H1 (cell line): ENCODE results near the gene MCF2L2.

Experiments used
- CTCF ChIP-seq, 3 experiments: IDR thresholded peaks; 1 replicate in 2 of 3; 2 replicates in 1 of 3; pipeline versions ENCODE4 v1.5.1 to v1.6.1; 2011; ENCODE audit warnings: low read length in 3 of 3, mild to moderate bottlenecking in 3 of 3, inconsistent platforms in 2 of 3, low read depth in 1 of 3, moderate library complexity in 1 of 3; ENCODE audit not compliant: insufficient read depth in 1 of 3; ENCODE audit errors: control extremely low read depth in 1 of 3
- POLR2AphosphoS5 ChIP-seq: IDR thresholded peaks from 2 replicates; pipeline ENCODE4 v1.6.1; 2011; ENCODE audit warnings: low read depth, low read length
- SP1 ChIP-seq: IDR thresholded peaks from 2 replicates; pipeline ENCODE4 v1.6.1; 2011; ENCODE audit warnings: low read depth, low read length
- TAF1 ChIP-seq: IDR thresholded peaks from 2 replicates; pipeline ENCODE4 v1.6.1; 2011; ENCODE audit warnings: mild to moderate bottlenecking, low read depth, low read length
- TEAD4 ChIP-seq: IDR thresholded peaks from 2 replicates; pipeline ENCODE4 v1.6.1; 2012; ENCODE audit warnings: low read depth, low read length, inconsistent platforms, mixed read lengths
- TF ChIP-seq, protein P1 (sequence below): IDR thresholded peaks from 2 replicates; pipeline ENCODE4 v1.6.1; 2012; ENCODE audit warnings: inconsistent platforms

DNA sequence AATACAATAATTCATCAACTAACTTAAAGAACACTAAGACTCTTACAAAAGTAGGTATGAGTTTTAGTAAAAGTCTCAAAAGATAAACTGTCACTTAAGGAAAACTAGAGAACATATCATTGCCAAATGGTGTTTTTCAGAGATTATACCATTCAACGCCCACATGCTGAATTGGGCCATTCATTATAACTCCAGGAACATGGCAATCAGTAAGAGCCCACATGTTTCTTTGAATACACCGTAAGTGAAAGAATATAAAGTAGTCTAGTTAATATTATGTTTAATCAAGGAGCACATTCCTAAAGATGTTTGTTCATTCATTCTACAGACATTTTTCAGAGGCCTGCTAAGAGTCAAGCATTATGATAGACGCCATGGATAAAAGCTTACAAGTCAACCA, 152.5 kb downstream of the MCF2L2 start:
- TF ChIP-seq TAF1, result no peak
- TF ChIP-seq TEAD4, result no peak
- TF ChIP-seq, protein P1, sequence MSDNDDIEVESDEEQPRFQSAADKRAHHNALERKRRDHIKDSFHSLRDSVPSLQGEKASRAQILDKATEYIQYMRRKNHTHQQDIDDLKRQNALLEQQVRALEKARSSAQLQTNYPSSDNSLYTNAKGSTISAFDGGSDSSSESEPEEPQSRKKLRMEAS, result no peak
- no peak for TF ChIP-seq CTCF (IDR thresholded peaks at IDR 0.05; ENCODE audit: control extremely low read depth in 1 of 3, insufficient read depth in 1 of 3, low read depth in 1 of 3, low read length in 3 of 3)
- no peak for TF ChIP-seq POLR2AphosphoS5
- TF ChIP-seq SP1, result no peak
